ENCODE results near the gene XPO5. TPM values are rescaled to one million over a fixed set of nuclear protein-coding genes. Genes with fewer than 3 reads are reported as not detected.

Gene XPO5
- total and polyA plus RNA-seq, 2 of the 4 experiments (the other 2 are of a cell fraction) = 29.0 to 30.1 TPM

DNA sequence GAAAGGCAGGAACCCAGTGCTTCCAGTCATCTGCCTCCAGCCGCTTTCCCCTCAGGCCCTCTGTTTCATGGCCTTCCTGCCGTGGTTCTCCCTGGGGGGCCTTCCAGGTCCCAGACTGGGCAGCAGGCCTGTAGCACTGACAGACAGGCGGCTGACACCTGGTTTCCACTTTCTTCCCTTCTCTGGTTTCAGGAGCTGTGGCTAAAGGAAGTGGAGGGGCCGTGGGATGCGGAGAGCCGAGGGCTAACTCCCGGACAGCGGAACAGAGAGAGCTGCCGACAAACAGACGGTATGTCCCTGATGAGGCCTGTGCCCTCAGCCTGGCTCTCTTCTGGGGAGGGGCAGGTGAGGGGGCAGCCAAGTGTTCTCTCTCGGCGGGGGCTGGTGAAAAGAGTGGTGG lies 78.1 kb downstream of the XPO5 start:
- Histone ChIP-seq H2BK20ac (ENCODE audit: low read depth, low read length) (no peak overlapping the region), H2BK5ac (ENCODE audit: low read depth, low read length, poor library complexity, severe bottlenecking) (no peak overlapping the region), H2BK120ac (ENCODE audit: low read depth, low read length) (no peak overlapping the region), H3K9me1 (ENCODE audit: insufficient read depth, low read length) (peaks cover 26% of the 10 kb centered on the region), H2AK5ac (ENCODE audit: low read depth, low read length) (peak overlapping the region; percentile 76), H2BK15ac (ENCODE audit: low read depth, low read length) (no peak overlapping the region), H3K23ac (ENCODE audit: low read depth, low read length) (no peak overlapping the region), H3K14ac (replicated peaks; ENCODE audit: low read depth, low read length) (0 out of 2 replicates have a peak overlapping the region, but pooled peaks have one; percentile 5), H3K56ac (ENCODE audit: extremely low read depth, insufficient read depth, low read length) (no peak overlapping the region), H3K18ac (ENCODE audit: low read depth, low read length) (no peak overlapping the region), H3K9me3 (ENCODE audit: control insufficient read depth, insufficient read depth, low read length) (no peaks in the 10 kb centered on the region), H4K20me1 (ENCODE audit: insufficient read depth, low read length) (peaks cover 19% of the 10 kb centered on the region; the same call in 1 of the 2 replicates), H3K79me1 (ENCODE audit: low read depth in 1 of 2, low read length in 2 of 2) (peaks cover 26 to 50% of the 10 kb centered on the region in 2 experiments), H3K4me1 (ENCODE audit: control insufficient read depth, insufficient read depth, low read length) (peaks cover 38% of the 10 kb centered on the region), H3K4ac (ENCODE audit: low read depth, low read length) (peak overlapping the region; percentile 11; the same call in 1 of the 2 replicates), H4K91ac (ENCODE audit: insufficient read depth, low read depth, low read length) (no peak overlapping the region; the same call in 1 of the 2 replicates), H3K27ac (ENCODE audit: insufficient read depth, low read length) (no peak overlapping the region), H3K4me3 (ENCODE audit: insufficient read depth, low read depth, low read length) (no peak overlapping the region), H4K5ac (ENCODE audit: low read depth, low read length) (no peak overlapping the region), H3K27me3 (ENCODE audit: control insufficient read depth, insufficient read depth, low read length) (no peaks in the 10 kb centered on the region), H2AK9ac (replicated peaks; ENCODE audit: low read depth, low read length, poor library complexity) (no peak overlapping the region), H3K36me3 (ENCODE audit: control insufficient read depth, insufficient read depth, low read length) (peaks cover 36% of the 10 kb centered on the region), H2AFZ (replicated peaks; ENCODE audit: low read length, poor library complexity) (no peak overlapping the region), H3K4me2 (ENCODE audit: low read depth, low read length) (no peak overlapping the region), H3K9ac (ENCODE audit: low read depth, low read length) (no peak overlapping the region), H4K8ac (ENCODE audit: low read depth in 2 of 2, low read length in 2 of 2) (no peak overlapping the region; a peak in 1 of 4 replicates)
- BruUV-seq (replicated peaks) = no TSS peak
- 100% methylated on average over 8 of the region's 12 CpGs; no CpG with 5 or more reads in 1 of the 2 experiments for WGBS, 2 experiments (ENCODE audit: extremely low coverage in 2 of 2, insufficient read length in 1 of 2)
- intact Hi-C loops (cut with micrococcal nuclease) (loop anchor here (5.0 kb wide), 1 partner anchor 130 kb away; the partner anchor contains the start of gene ZNF318), in situ Hi-C loops (cut with MboI; ENCODE audit: low sequenced_read_pairs) (loop anchor here (5.0 to 10.0 kb wide), 2 partner anchors 35 to 53 kb away; no protein-coding TSS in a partner anchor), dilution Hi-C loops (cut with HindIII; ENCODE audit: low sequenced_read_pairs, unreplicated experiment) (no loop called here)
- no peak for ATAC-seq (ENCODE audit: low read depth)
- ChIA-PET POLR2A (ENCODE audit: unreplicated experiment) (no interaction called here), CTCF (no interaction called here)
- no peak for DNase-seq
- TF ChIP-seq, protein P1, sequence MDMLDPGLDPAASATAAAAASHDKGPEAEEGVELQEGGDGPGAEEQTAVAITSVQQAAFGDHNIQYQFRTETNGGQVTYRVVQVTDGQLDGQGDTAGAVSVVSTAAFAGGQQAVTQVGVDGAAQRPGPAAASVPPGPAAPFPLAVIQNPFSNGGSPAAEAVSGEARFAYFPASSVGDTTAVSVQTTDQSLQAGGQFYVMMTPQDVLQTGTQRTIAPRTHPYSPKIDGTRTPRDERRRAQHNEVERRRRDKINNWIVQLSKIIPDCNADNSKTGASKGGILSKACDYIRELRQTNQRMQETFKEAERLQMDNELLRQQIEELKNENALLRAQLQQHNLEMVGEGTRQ (IDR thresholded peaks at IDR 0.05; ENCODE audit: low read depth, low read length) = no peak
- TF ChIP-seq RFX5 (IDR thresholded peaks at IDR 0.05; ENCODE audit: low read depth, low read length) (no peak), MAFK (IDR thresholded peaks at IDR 0.05; ENCODE audit: low read depth, low read length) (no peak), SMC3 (IDR thresholded peaks at IDR 0.05; ENCODE audit: low read depth, low read length) (no peak), ELK1 (IDR thresholded peaks at IDR 0.05; ENCODE audit: borderline replicate concordance, low read depth, low read length) (no peak), FOS (IDR thresholded peaks at IDR 0.05; ENCODE audit: low read depth, low read length) (no peak), CHD1 (IDR thresholded peaks at IDR 0.05; ENCODE audit: low read depth, low read length) (no peak), MAZ (IDR thresholded peaks at IDR 0.05; ENCODE audit: borderline replicate concordance, low read depth, low read length) (no peak), NFE2L2 (IDR thresholded peaks at IDR 0.05; ENCODE audit: low read depth, low read length) (no peak), MXI1 (IDR thresholded peaks at IDR 0.05; ENCODE audit: borderline replicate concordance, low read depth, low read length) (no peak), BHLHE40 (IDR thresholded peaks at IDR 0.05; ENCODE audit: low read depth, low read length) (no peak), CTCF (conservative IDR thresholded peaks at IDR 0.05; ENCODE audit: low read depth, low read length) (no peak), POLR2A (IDR thresholded peaks at IDR 0.05; ENCODE audit: low read depth, low read length) (no peak), CEBPB (IDR thresholded peaks at IDR 0.05; ENCODE audit: low read depth, low read length) (no peak)
